ENCODE measurements around the gene NKG7. TPM values are rescaled to one million over a fixed set of nuclear protein-coding genes. Genes with fewer than 3 reads are reported as not detected.

The NKG7 gene
- total RNA-seq, 4 donors from 2014 or later = 0.58 to 2.0 (median 0.67) TPM; not detected in 1

GRCh38 chr19:51396175-51396574 is 23.7 kb upstream of the NKG7 start:
- Histone ChIP-seq H3K36me3 (no peaks in the 10 kb centered on the region), H3K9me3 (no peaks in the 10 kb centered on the region), H3K4me3 (no peak overlapping the region), H3K4me1 (peaks cover 0 to 13% (median 5%) of the 10 kb centered on the region in 3 donors), H3K27ac (no peak overlapping the region), H3K27me3 (no peaks in the 10 kb centered on the region)
- no peak for ATAC-seq
- 81% methylated on average over 2 of the region's 2 CpGs; no CpG with 5 or more reads in 1 of the 2 donors for WGBS, 2 donors (ENCODE audit: low coverage in 1 of 2)
- no peak for TF ChIP-seq CTCF (IDR thresholded peaks at IDR 0.05)
- TF ChIP-seq EP300 (IDR thresholded peaks at IDR 0.05) = no peak
- no peak for TF ChIP-seq POLR2AphosphoS5 (IDR thresholded peaks at IDR 0.05)
- TF ChIP-seq POLR2A (IDR thresholded peaks at IDR 0.05) = no peak

DNA sequence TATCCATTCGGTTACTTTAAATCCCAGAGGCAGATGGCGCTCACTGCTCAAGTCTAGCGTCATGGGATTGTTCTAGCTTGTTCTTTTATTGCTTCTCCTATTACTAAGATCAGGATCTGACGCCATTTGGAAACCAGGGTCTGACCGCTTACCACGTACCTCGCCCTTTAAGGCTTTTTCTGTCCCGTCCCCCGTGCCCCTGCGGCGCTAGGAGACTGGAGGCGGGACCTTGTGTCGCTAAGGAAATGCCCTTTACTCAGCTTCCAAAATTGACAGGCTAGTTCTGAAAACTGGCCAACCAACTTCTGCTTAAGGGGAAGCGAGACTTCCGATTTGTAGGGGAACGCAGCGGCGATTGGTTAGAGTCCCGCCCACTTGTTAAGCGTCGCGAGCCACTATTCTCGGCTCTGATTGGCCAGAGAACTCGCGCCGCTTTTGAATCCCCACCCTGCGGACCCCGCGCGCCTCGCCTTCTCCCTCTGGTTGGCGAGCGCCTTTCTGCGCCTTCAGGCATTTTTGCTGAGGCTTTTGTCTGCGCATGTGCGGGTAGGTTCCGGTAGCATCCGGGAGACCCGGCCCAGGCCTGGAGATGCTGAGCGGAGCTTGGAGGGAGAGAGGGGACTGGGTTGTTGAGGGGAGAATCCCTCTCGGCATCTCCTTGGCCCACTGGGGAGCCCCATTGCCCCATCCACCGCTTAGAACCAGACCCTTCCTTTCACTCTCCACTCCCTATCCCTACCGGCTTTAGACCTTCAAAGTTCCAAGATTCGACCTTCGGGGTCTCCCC is 21.8 kb upstream of the NKG7 start:
- TF ChIP-seq CTCF (IDR thresholded peaks at IDR 0.05) (no peak), POLR2AphosphoS5 (IDR thresholded peaks at IDR 0.05) (peak; percentile 61), POLR2A (IDR thresholded peaks at IDR 0.05) (no peak), EP300 (IDR thresholded peaks at IDR 0.05) (no peak)
- ATAC-seq = peak; percentile 99
- Histone ChIP-seq H3K36me3 (no peaks in the 10 kb centered on the region), H3K4me3 (peak overlapping the region; percentile 20 to 48), H3K9me3 (no peaks in the 10 kb centered on the region), H3K27ac (peak overlapping the region; percentile 16 to 83 (median 83)), H3K4me1 (peaks cover 0 to 13% (median 5%) of the 10 kb centered on the region in 3 donors), H3K27me3 (no peaks in the 10 kb centered on the region)
- WGBS, 2 donors (ENCODE audit: low coverage in 1 of 2) = 3 to 7% methylated on average over 12 to 14 of the region's 45 CpGs

GRCh38 chr19:51392701-51393100 is 20.2 kb upstream of the NKG7 start:
- Histone ChIP-seq H3K27ac (no peak overlapping the region), H3K4me3 (no peak overlapping the region), H3K36me3 (no peaks in the 10 kb centered on the region), H3K4me1 (peaks cover 0 to 13% (median 5%) of the 10 kb centered on the region in 3 donors), H3K27me3 (no peaks in the 10 kb centered on the region), H3K9me3 (no peaks in the 10 kb centered on the region)
- ATAC-seq = no peak
- 94 to 100% methylated on average over 1 of the region's 1 CpG for WGBS, 2 donors (ENCODE audit: low coverage in 1 of 2)
- TF ChIP-seq EP300 (IDR thresholded peaks at IDR 0.05) (no peak), POLR2A (IDR thresholded peaks at IDR 0.05) (no peak), POLR2AphosphoS5 (IDR thresholded peaks at IDR 0.05) (no peak), CTCF (IDR thresholded peaks at IDR 0.05) (no peak)

GRCh38 chr19:51391073-51391611 is 18.7 kb upstream of the NKG7 start:
- TF ChIP-seq CTCF (IDR thresholded peaks at IDR 0.05) (no peak), EP300 (IDR thresholded peaks at IDR 0.05) (no peak), POLR2AphosphoS5 (IDR thresholded peaks at IDR 0.05) (no peak), POLR2A (IDR thresholded peaks at IDR 0.05) (no peak)
- Histone ChIP-seq H3K27me3 (no peaks in the 10 kb centered on the region), H3K4me3 (no peak overlapping the region), H3K36me3 (no peaks in the 10 kb centered on the region), H3K27ac (no peak overlapping the region), H3K9me3 (no peaks in the 10 kb centered on the region), H3K4me1 (peaks cover 0 to 13% (median 5%) of the 10 kb centered on the region in 3 donors)
- ATAC-seq = no peak
- 57 to 69% methylated on average over 6 to 8 of the region's 8 CpGs for WGBS, 2 donors (ENCODE audit: low coverage in 1 of 2)

Measured in gastroesophageal sphincter (tissue), 4 donors.